ENCODE results near the gene AKT3.

AKT3 gene

GRCh38 chr1:243798726-243799125 is 51.3 kb downstream of the AKT3 start:
- Histone ChIP-seq H3K27ac (ENCODE audit: low read length) (no peak overlapping the region), H3K79me2 (ENCODE audit: low read length) (no peaks in the 10 kb centered on the region), H3K27me3 (replicated peaks; ENCODE audit: insufficient read depth, low read length) (no peaks in the 10 kb centered on the region), H3K4me2 (ENCODE audit: low read depth, low read length) (no peak overlapping the region), H3K4me3 (ENCODE audit: low read length) (no peak overlapping the region), H4K20me1 (ENCODE audit: insufficient read depth, low read length) (no peaks in the 10 kb centered on the region), H3F3A (ENCODE audit: insufficient read depth, low read length) (no peaks in the 10 kb centered on the region), H3K9me3 (replicated peaks; ENCODE audit: insufficient read depth, low read length) (no peaks in the 10 kb centered on the region), H3K36me3 (replicated peaks; ENCODE audit: insufficient read depth, low read length) (no peaks in the 10 kb centered on the region), H3K9me2 (replicated peaks; ENCODE audit: insufficient read depth, low read length) (no peaks in the 10 kb centered on the region), H2AFZ (ENCODE audit: low read length) (no peak overlapping the region), H3K4me1 (ENCODE audit: low read length) (no peaks in the 10 kb centered on the region), H3K9ac (ENCODE audit: low read length) (no peak overlapping the region)
- TF ChIP-seq CTCF (IDR thresholded peaks at IDR 0.05; ENCODE audit: low read length) (no peak), EZH2phosphoT487 (IDR thresholded peaks at IDR 0.05; ENCODE audit: low read length) (no peak), EZH2 (optimal IDR thresholded peaks at IDR 0.05; ENCODE audit: low read depth, low read length) (no peak)
- DNase-seq: no peak

- Histone ChIP-seq H3K79me2 (ENCODE audit: low read length) (no peaks in the 10 kb centered on the region), H2AFZ (ENCODE audit: low read length) (no peak overlapping the region)
- DNase-seq: no peak
Measured at GRCh38 chr1:243796016-243796415, 54.0 kb downstream of the AKT3 start.

GRCh38 chr1:243793298-243793697 is 56.7 kb downstream of the AKT3 start:
- H3K79me2 ChIP-seq (ENCODE audit: low read length): no peaks in the 10 kb centered on the region
- H2AFZ ChIP-seq (ENCODE audit: low read length): no peak overlapping the region
- H3K4me2 ChIP-seq (ENCODE audit: low read depth, low read length): no peak overlapping the region
- TF ChIP-seq CTCF (IDR thresholded peaks at IDR 0.05; ENCODE audit: low read length): no peak
- TF ChIP-seq EZH2phosphoT487 (IDR thresholded peaks at IDR 0.05; ENCODE audit: low read length): no peak
- TF ChIP-seq EZH2 (optimal IDR thresholded peaks at IDR 0.05; ENCODE audit: low read depth, low read length): no peak
- H3K36me3 ChIP-seq (replicated peaks; ENCODE audit: insufficient read depth, low read length): no peaks in the 10 kb centered on the region
- no peaks in the 10 kb centered on the region for H3F3A ChIP-seq (ENCODE audit: insufficient read depth, low read length)
- H3K9me2 ChIP-seq (replicated peaks; ENCODE audit: insufficient read depth, low read length): no peaks in the 10 kb centered on the region
- no peaks in the 10 kb centered on the region for H3K9me3 ChIP-seq (replicated peaks; ENCODE audit: insufficient read depth, low read length)
- no peaks in the 10 kb centered on the region for H4K20me1 ChIP-seq (ENCODE audit: insufficient read depth, low read length)
- H3K9ac ChIP-seq (ENCODE audit: low read length): no peak overlapping the region
- no peaks in the 10 kb centered on the region for H3K4me1 ChIP-seq (ENCODE audit: low read length)
- no peak overlapping the region for H3K27ac ChIP-seq (ENCODE audit: low read length)
- H3K27me3 ChIP-seq (replicated peaks; ENCODE audit: insufficient read depth, low read length): no peaks in the 10 kb centered on the region
- no peak overlapping the region for H3K4me3 ChIP-seq (ENCODE audit: low read length)
- DNase-seq: peak; percentile 30

More at GRCh38 chr1:243796016-243796415, 54.0 kb downstream of the AKT3 start:
- no peaks in the 10 kb centered on the region for H3K9me3 ChIP-seq (replicated peaks; ENCODE audit: insufficient read depth, low read length)
- H3K9ac ChIP-seq (ENCODE audit: low read length): no peak overlapping the region
- H3K4me2 ChIP-seq (ENCODE audit: low read depth, low read length): no peak overlapping the region
- H3K4me3 ChIP-seq (ENCODE audit: low read length): no peak overlapping the region
- H3K4me1 ChIP-seq (ENCODE audit: low read length): no peaks in the 10 kb centered on the region
- no peak overlapping the region for H3K27ac ChIP-seq (ENCODE audit: low read length)
- TF ChIP-seq EZH2 (optimal IDR thresholded peaks at IDR 0.05; ENCODE audit: low read depth, low read length): no peak
- no peak for TF ChIP-seq EZH2phosphoT487 (IDR thresholded peaks at IDR 0.05; ENCODE audit: low read length)
- TF ChIP-seq CTCF (IDR thresholded peaks at IDR 0.05; ENCODE audit: low read length): no peak
- H3K27me3 ChIP-seq (replicated peaks; ENCODE audit: insufficient read depth, low read length): no peaks in the 10 kb centered on the region
- H3K9me2 ChIP-seq (replicated peaks; ENCODE audit: insufficient read depth, low read length): no peaks in the 10 kb centered on the region
- no peaks in the 10 kb centered on the region for H3K36me3 ChIP-seq (replicated peaks; ENCODE audit: insufficient read depth, low read length)
- no peaks in the 10 kb centered on the region for H4K20me1 ChIP-seq (ENCODE audit: insufficient read depth, low read length)
- no peaks in the 10 kb centered on the region for H3F3A ChIP-seq (ENCODE audit: insufficient read depth, low read length)

All from MM.1S (cell line).